HEK293 (cell line): ENCODE data around the gene RBFOX2.

ENCODE experiments used
- CTCF ChIA-PET: fragments of 350-600 bp; formaldehyde crosslinking; extraction: SDS; loops from one replicate; lab custom pipeline; 2021; ENCODE audit warnings: antibody characterized with exemption; lab: Yijun Ruan, JAX
- POLR2A ChIA-PET: fragments of 300-600 bp; formaldehyde crosslinking; extraction: SDS; loops from one replicate; lab custom pipeline; 2020; ENCODE audit warnings: antibody characterized with exemption, inconsistent platforms; lab: Yijun Ruan, JAX
- H3K27ac ChIP-seq: fragments of 200-500 bp; sonication (Bioruptor generic); 2 replicates; pipeline ENCODE4 v1.5.1; 2014; ENCODE audit warnings: low read depth, low read length, control low read depth, inconsistent platforms; ENCODE audit errors: extremely low read depth
- H3K36me3 ChIP-seq, 2 experiments: fragments of 200-500 bp in 1 of 2; sonication (Bioruptor generic) in 1 of 2; 1 replicate in 1 of 2; 2 replicates in 1 of 2; pipeline ENCODE4 v1.5.1; 2014 to 2017; ENCODE audit warnings: inconsistent platforms in 2 of 2, low read length in 2 of 2; ENCODE audit not compliant: control insufficient read depth in 2 of 2, insufficient read depth in 1 of 2
- H3K4me1 ChIP-seq: fragments of 200-500 bp; sonication (Bioruptor generic); 2 replicates; pipeline ENCODE4 v1.5.1; 2014; ENCODE audit warnings: mild to moderate bottlenecking, low read length, inconsistent platforms; ENCODE audit not compliant: control insufficient read depth, insufficient read depth
- H3K4me3 ChIP-seq: 2 replicates; pipeline ENCODE4 v1.5.1; 2011; ENCODE audit warnings: low read depth, mild to moderate bottlenecking, control low read depth, low read length, moderate library complexity
- H3K9me3 ChIP-seq: fragments of 200-500 bp; sonication (Bioruptor generic); 2 replicates; pipeline ENCODE4 v1.5.1; 2014; ENCODE audit warnings: low read depth, low read length, inconsistent platforms; ENCODE audit not compliant: control insufficient read depth, insufficient read depth
- ELK4 ChIP-seq: IDR thresholded peaks from 2 replicates; pipeline ENCODE4 v1.6.1; 2011; ENCODE audit warnings: mild to moderate bottlenecking, low read depth, low read length, borderline replicate concordance
- KLF1 ChIP-seq: fragments of 450-650 bp; formaldehyde crosslinking; IDR thresholded peaks from 2 replicates; pipeline ENCODE4 v1.5.1; 2016; ENCODE audit warnings: missing biosample characterization, missing genetic modification characterization
- KLF17 ChIP-seq: fragments of 450-650 bp; formaldehyde crosslinking; IDR thresholded peaks from 2 replicates; pipeline ENCODE4 v1.5.1; 2016; ENCODE audit warnings: missing biosample characterization, missing genetic modification characterization
- PBX3 ChIP-seq: sonication (generic); formaldehyde crosslinking; IDR thresholded peaks from 2 replicates; pipeline ENCODE4 v1.8.1; 2022; ENCODE audit warnings: mild to moderate bottlenecking, moderate library complexity, missing genetic modification reagents
- PRDM1 ChIP-seq: fragments of 450-650 bp; formaldehyde crosslinking; IDR thresholded peaks from 2 replicates; pipeline ENCODE4; 2016; ENCODE audit warnings: missing biosample characterization, missing genetic modification characterization
- REPIN1 ChIP-seq: fragments of 450-650 bp; formaldehyde crosslinking; IDR thresholded peaks from 2 replicates; pipeline ENCODE4 v1.5.1; 2017; ENCODE audit warnings: missing biosample characterization, missing genetic modification characterization, low read depth
- SETDB1 ChIP-seq: IDR thresholded peaks from one replicate; pipeline ENCODE4 v1.6.1; 2017; ENCODE audit warnings: mild to moderate bottlenecking, low read length, moderate library complexity, mixed read lengths; ENCODE audit not compliant: insufficient read length
- YY2 ChIP-seq: fragments of 450-650 bp; formaldehyde crosslinking; IDR thresholded peaks from 2 replicates; pipeline ENCODE4 v1.5.1; 2016; ENCODE audit warnings: missing biosample characterization, missing genetic modification characterization
- ZBTB1 ChIP-seq: fragments of 450-650 bp; formaldehyde crosslinking; IDR thresholded peaks from 2 replicates; pipeline ENCODE4 v1.5.1; 2016; ENCODE audit warnings: missing biosample characterization, missing genetic modification characterization
- ZBTB10 ChIP-seq: fragments of 450-650 bp; formaldehyde crosslinking; IDR thresholded peaks from 2 replicates; pipeline ENCODE4 v1.5.1; 2016; ENCODE audit warnings: missing biosample characterization, missing genetic modification characterization
- ZBTB44 ChIP-seq: fragments of 450-650 bp; IDR thresholded peaks from 2 replicates; pipeline ENCODE4 v1.5.1; 2018; ENCODE audit warnings: missing biosample characterization, mild to moderate bottlenecking, missing genetic modification characterization
- ZEB2 ChIP-seq: fragments of 450-650 bp; formaldehyde crosslinking; IDR thresholded peaks from 2 replicates; pipeline ENCODE4 v1.5.1; 2016; ENCODE audit warnings: missing biosample characterization, missing genetic modification characterization
- ZNF112 ChIP-seq: fragments of 450-650 bp; formaldehyde crosslinking; IDR thresholded peaks from 2 replicates; pipeline ENCODE4 v1.5.0; 2017; ENCODE audit warnings: missing biosample characterization, missing genetic modification characterization
- ZNF18 ChIP-seq: fragments of 450-650 bp; formaldehyde crosslinking; IDR thresholded peaks from 2 replicates; pipeline ENCODE4 v1.5.1; 2016; ENCODE audit warnings: missing biosample characterization, missing genetic modification characterization
- ZNF211 ChIP-seq: fragments of 450-650 bp; formaldehyde crosslinking; IDR thresholded peaks from 2 replicates; pipeline ENCODE4 v1.5.1; 2016; ENCODE audit warnings: low read depth, missing biosample characterization, missing genetic modification characterization
- ZNF433 ChIP-seq: fragments of 450-650 bp; formaldehyde crosslinking; IDR thresholded peaks from 2 replicates; pipeline ENCODE4 v1.5.1; 2016; ENCODE audit warnings: missing biosample characterization, missing genetic modification characterization, low read depth
- ZNF510 ChIP-seq: fragments of 450-650 bp; formaldehyde crosslinking; IDR thresholded peaks from 2 replicates; pipeline ENCODE4 v1.5.1; 2018; ENCODE audit warnings: mild to moderate bottlenecking, missing genetic modification characterization, missing biosample characterization; ENCODE audit not compliant: insufficient replicate concordance
- ZNF621 ChIP-seq: fragments of 450-650 bp; formaldehyde crosslinking; IDR thresholded peaks from 2 replicates; pipeline ENCODE4 v1.5.1; 2017; ENCODE audit warnings: missing biosample characterization, missing genetic modification characterization
- ZNF626 ChIP-seq: fragments of 450-650 bp; sonication (Bioruptor Pico); formaldehyde crosslinking; IDR thresholded peaks from 2 replicates; pipeline ENCODE4 v1.5.1; 2018; ENCODE audit warnings: missing biosample characterization, missing genetic modification characterization, inconsistent platforms
- ZNF776 ChIP-seq: fragments of 450-650 bp; formaldehyde crosslinking; IDR thresholded peaks from 2 replicates; pipeline ENCODE4 v1.5.0; 2017; ENCODE audit warnings: missing biosample characterization, missing genetic modification characterization, borderline replicate concordance
- ZNF830 ChIP-seq: fragments of 450-650 bp; IDR thresholded peaks from 2 replicates; pipeline ENCODE4 v1.5.0; 2018; ENCODE audit warnings: missing biosample characterization, missing genetic modification characterization, low read depth, mild to moderate bottlenecking, moderate library complexity
- ZSCAN4 ChIP-seq: fragments of 450-650 bp; formaldehyde crosslinking; IDR thresholded peaks from 2 replicates; pipeline ENCODE4 v1.5.1; 2017; ENCODE audit warnings: missing biosample characterization, missing genetic modification characterization

Gene RBFOX2

GRCh38 chr22:35882211-35883030, 146.2 kb downstream of the RBFOX2 start (continued):
- TF ChIP-seq ZBTB10 (tag by site-specific recombination), result 0 out of 2 replicates have a peak, but pooled peaks have one; percentile 18
- no peak for TF ChIP-seq SETDB1
- no peak for TF ChIP-seq ELK4
- peak; percentile 58 for TF ChIP-seq ZBTB44 (tag by site-specific recombination)
- no peak for TF ChIP-seq ZNF18
- TF ChIP-seq ZEB2, result no peak

GRCh38 chr22:35879351-35879750, 149.3 kb downstream of the RBFOX2 start:
- no peak for TF ChIP-seq REPIN1
- TF ChIP-seq, all 188 proteins: peak for 0
- ChIA-PET POLR2A (no interaction called here), CTCF (interaction anchor here (0.6 kb wide), 2 partner anchors 22 to 27 kb away, joined by 3 read pairs; no protein-coding TSS in a partner anchor)
- no peak overlapping the region for H3K27ac ChIP-seq
- H3K36me3 ChIP-seq, result no peaks in the 10 kb centered on the region
- H3K4me3 ChIP-seq, result no peak overlapping the region
- H3K9me3 ChIP-seq, result no peaks in the 10 kb centered on the region
- peaks cover 13% of the 10 kb centered on the region for H3K4me1 ChIP-seq

GRCh38 chr22:35873426-35873825, 155.2 kb downstream of the RBFOX2 start:
- peaks cover 13% of the 10 kb centered on the region for H3K4me1 ChIP-seq
- CTCF ChIA-PET, result no interaction called here
- H3K9me3 ChIP-seq, result no peaks in the 10 kb centered on the region
- H3K4me3 ChIP-seq, result no peak overlapping the region
- no peaks in the 10 kb centered on the region for H3K36me3 ChIP-seq
- POLR2A ChIA-PET, result no interaction called here
- H3K27ac ChIP-seq, result no peak overlapping the region
- TF ChIP-seq YY2 (tag by site-specific recombination) (no peak), ZNF621 (tag by site-specific recombination) (no peak), KLF1 (tag by site-specific recombination) (no peak), ZNF112 (tag by site-specific recombination) (no peak), ZSCAN4 (tag by site-specific recombination) (no peak), PRDM1 (tag by site-specific recombination) (no peak), ZNF776 (tag by site-specific recombination) (no peak), KLF17 (tag by site-specific recombination) (no peak), ZNF510 (tag by site-specific recombination) (no peak), ZNF830 (tag by site-specific recombination) (no peak), ZNF626 (no peak), ZNF211 (tag by site-specific recombination) (no peak), ZNF433 (tag by site-specific recombination) (no peak), PBX3 (CRISPR knock-in tag) (no peak), ZBTB1 (tag by site-specific recombination) (no peak)
